ENCODE data around the gene PIP5K1B. TPM values are rescaled to one million over a fixed set of nuclear protein-coding genes. Genes with fewer than 3 reads are reported as not detected.

Gene PIP5K1B
- total and polyA plus RNA-seq, 2 of the 13 experiments (the other 11 are each of a cell fraction or from before 2014, with no cell fraction given), result 15.8 to 17.5 TPM

GRCh38 chr9:68817079-68817875 lies 112.2 kb downstream of the PIP5K1B start (continued):
- TF ChIP-seq DNMT3B (CRISPR knock-in tag; conservative IDR thresholded peaks at IDR 0.05) (no peak), NONO (IDR thresholded peaks at IDR 0.05) (no peak), NONO (CRISPR knock-in tag; conservative IDR thresholded peaks at IDR 0.05) (no peak), PBX2 (CRISPR knock-in tag; IDR thresholded peaks at IDR 0.05) (no peak), ATM (IDR thresholded peaks at IDR 0.05; ENCODE audit: borderline replicate concordance) (no peak), FOSL1 (CRISPR knock-in tag; IDR thresholded peaks at IDR 0.05; ENCODE audit: borderline replicate concordance) (no peak), BCLAF1 (IDR thresholded peaks at IDR 0.05) (no peak), ZNF225 (CRISPR knock-in tag; IDR thresholded peaks at IDR 0.05) (no peak), ZBTB38 (CRISPR knock-in tag; IDR thresholded peaks at IDR 0.05) (no peak), ZNF674 (CRISPR knock-in tag; IDR thresholded peaks at IDR 0.05; ENCODE audit: low read depth) (no peak), GMEB1 (CRISPR knock-in tag; IDR thresholded peaks at IDR 0.05; ENCODE audit: borderline replicate concordance) (no peak), ZNF251 (CRISPR knock-in tag; IDR thresholded peaks at IDR 0.05) (no peak), ZNF142 (CRISPR knock-in tag; IDR thresholded peaks at IDR 0.05) (no peak), ZEB1 (IDR thresholded peaks at IDR 0.05; ENCODE audit: insufficient replicate concordance, low read depth) (no peak), ZNF768 (CRISPR knock-in tag; IDR thresholded peaks at IDR 0.05) (no peak), ZBTB20 (CRISPR knock-in tag; IDR thresholded peaks at IDR 0.05; ENCODE audit: borderline replicate concordance, low read depth) (no peak)
